ENCODE measurements around the gene PLEK. TPM values are rescaled to one million over a fixed set of nuclear protein-coding genes. Genes with fewer than 3 reads are reported as not detected.

The PLEK gene
- total and polyA plus RNA-seq, 2 of the 13 experiments (the other 11 are each of a cell fraction or from before 2014, with no cell fraction given) = not detected

DNA sequence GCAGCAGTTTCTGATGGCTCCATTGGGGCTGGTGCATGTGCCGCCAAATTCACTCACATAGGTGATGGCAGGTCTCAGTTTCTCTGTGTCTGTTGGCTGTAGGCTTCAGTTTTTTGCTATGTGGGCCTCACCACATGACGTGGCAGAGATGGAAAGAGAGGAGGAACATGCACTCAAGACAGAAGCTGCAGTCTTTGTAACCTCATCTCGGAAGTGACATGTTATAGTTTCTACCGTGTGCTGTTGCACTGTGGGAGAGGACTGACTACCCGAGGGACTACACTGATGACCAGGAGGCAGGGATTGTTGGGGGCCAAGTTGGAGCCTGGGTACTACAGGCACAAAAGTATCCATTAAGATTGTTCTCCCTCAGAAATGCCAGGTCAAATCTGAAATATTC, 36.2 kb upstream of the PLEK start:
- BruUV-seq (replicated peaks) = no TSS peak
- H4K20me1 ChIP-seq (ENCODE audit: insufficient read depth, low read length) = no peaks in the 10 kb centered on the region
- H3K27me3 ChIP-seq (ENCODE audit: control insufficient read depth in 1 of 2, insufficient read depth in 2 of 2, low read length in 2 of 2) = no peaks in the 10 kb centered on the region
- TF ChIP-seq CREB1 (IDR thresholded peaks at IDR 0.05) (peak; percentile 51), CREB1 (CRISPR knock-in tag; IDR thresholded peaks at IDR 0.05) (no peak), MBD4 (IDR thresholded peaks at IDR 0.05; ENCODE audit: borderline replicate concordance, low read length) (no peak)
- H3K4me1 ChIP-seq (ENCODE audit: insufficient read depth, low read length) = no peaks in the 10 kb centered on the region
- intact Hi-C loops (cut with micrococcal nuclease; ENCODE audit: unreplicated experiment) (no loop called here), in situ Hi-C loops (cut with HindIII; ENCODE audit: extremely low pct_ligation_motif_present, low pct_unique_long_range_greater_than_20kb) (no loop called here)
- WGBS (ENCODE audit: low lambda C conversion rate) = 1% methylated on average over 5 of the region's 5 CpGs
- ChIA-PET CTCF (ENCODE audit: low intra/inter-chr PET ratio, low total read pairs) (no interaction called here), POLR2A (no interaction called here)
- H3K36me3 ChIP-seq (replicated peaks in 1 of 2; ENCODE audit: control insufficient read depth in 1 of 2, insufficient read depth in 2 of 2, low read length in 2 of 2) = no peaks in the 10 kb centered on the region
- no peak overlapping the region for H3K9ac ChIP-seq (ENCODE audit: insufficient read depth, low read depth, low read length)
- no peak overlapping the region for H3K4me2 ChIP-seq (ENCODE audit: low read depth, low read length)
- ATAC-seq (no peak), FAIRE-seq (no peak), DNase-seq (ENCODE audit: low spot score) (no peak)
- H3K4me3 ChIP-seq (replicated peaks in 1 of 3; ENCODE audit: insufficient read depth in 1 of 3, low read depth in 2 of 3, low read length in 3 of 3) = no peak overlapping the region
- H2AFZ ChIP-seq (ENCODE audit: low read length) = no peak overlapping the region
- no peak overlapping the region for H3K27ac ChIP-seq (ENCODE audit: extremely low read length, insufficient read depth, low read length)
- H3K9me3 ChIP-seq (ENCODE audit: low read length) = no peaks in the 10 kb centered on the region
- no peaks in the 10 kb centered on the region for H3K79me2 ChIP-seq (ENCODE audit: insufficient read depth, low read length)

- CTCF ChIA-PET (ENCODE audit: low intra/inter-chr PET ratio, low total read pairs) = no interaction called here
- Histone ChIP-seq H3K4me1 (ENCODE audit: insufficient read depth, low read length) (no peaks in the 10 kb centered on the region), H3K79me2 (ENCODE audit: insufficient read depth, low read length) (no peaks in the 10 kb centered on the region), H3K36me3 (replicated peaks in 1 of 2; ENCODE audit: control insufficient read depth in 1 of 2, insufficient read depth in 2 of 2, low read length in 2 of 2) (no peaks in the 10 kb centered on the region), H3K27me3 (ENCODE audit: control insufficient read depth in 1 of 2, insufficient read depth in 2 of 2, low read length in 2 of 2) (no peaks in the 10 kb centered on the region), H3K4me3 (replicated peaks in 1 of 3; ENCODE audit: insufficient read depth in 1 of 3, low read depth in 2 of 3, low read length in 3 of 3) (no peak overlapping the region), H3K27ac (ENCODE audit: extremely low read length, insufficient read depth, low read length) (no peak overlapping the region), H2AFZ (ENCODE audit: low read length) (no peak overlapping the region), H3K4me2 (ENCODE audit: low read depth, low read length) (no peak overlapping the region), H3K9me3 (ENCODE audit: low read length) (no peaks in the 10 kb centered on the region), H3K9ac (ENCODE audit: insufficient read depth, low read depth, low read length) (no peak overlapping the region), H4K20me1 (ENCODE audit: insufficient read depth, low read length) (no peaks in the 10 kb centered on the region)
- intact Hi-C loops (cut with micrococcal nuclease; ENCODE audit: unreplicated experiment) (no loop called here), in situ Hi-C loops (cut with HindIII; ENCODE audit: extremely low pct_ligation_motif_present, low pct_unique_long_range_greater_than_20kb) (no loop called here)
- ATAC-seq (no peak), FAIRE-seq (no peak), DNase-seq (ENCODE audit: low spot score) (no peak)
- WGBS (ENCODE audit: low lambda C conversion rate) = 0% methylated on average over 2 of the region's 2 CpGs
- POLR2A ChIA-PET = no interaction called here
- TF ChIP-seq ZBTB33 (CRISPR knock-in tag; IDR thresholded peaks at IDR 0.05) = no peak
- no TSS peak for BruUV-seq (replicated peaks)
Observed at GRCh38 chr2:68330691-68331090, 34.4 kb upstream of the PLEK start.

Measured in HepG2 (cell line).